Esophagus squamous epithelium (tissue), 4 donors: ENCODE data around the gene AFM.

Experiments
- POLR2A ChIP-seq, 4 donors: fragments of 450-650 bp; IDR thresholded peaks; one replicate each; pipeline ENCODE4 v1.6.1; 2017; ENCODE audit warnings: antibody characterized with exemption in 4 of 4, mild to moderate bottlenecking in 4 of 4, moderate library complexity in 3 of 4
- TF ChIP-seq, protein P1 (sequence below), 6 experiments: fragments of 450-650 bp in 4 of 6; fragments of 200-600 bp in 2 of 6; sonication (generic) in 2 of 6; IDR thresholded peaks; one replicate each; pipeline ENCODE4 v1.5.1; 2016 to 2019; ENCODE audit warnings: antibody characterized with exemption in 6 of 6, mild to moderate bottlenecking in 4 of 6, moderate library complexity in 4 of 6

DNA sequence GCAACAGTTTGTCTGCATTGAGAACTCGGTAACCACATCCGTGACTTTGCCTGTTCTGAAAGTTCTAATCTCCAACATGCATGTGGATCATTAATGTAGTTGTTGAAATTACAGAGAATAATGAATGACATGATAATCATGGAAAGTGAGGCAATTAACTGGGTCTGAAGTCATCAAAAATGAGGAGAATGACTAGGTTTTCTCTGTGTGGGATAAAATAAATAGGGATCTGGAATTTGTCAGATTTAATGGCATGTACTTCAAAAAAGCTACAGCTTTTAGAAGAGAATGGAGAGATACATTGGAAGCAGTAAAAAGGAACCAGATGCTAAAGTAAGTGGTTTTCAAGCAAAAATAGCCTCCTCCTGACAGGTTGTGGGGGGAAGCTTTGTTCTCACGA lies 59.3 kb downstream of the AFM start:
- TF ChIP-seq, protein P1, sequence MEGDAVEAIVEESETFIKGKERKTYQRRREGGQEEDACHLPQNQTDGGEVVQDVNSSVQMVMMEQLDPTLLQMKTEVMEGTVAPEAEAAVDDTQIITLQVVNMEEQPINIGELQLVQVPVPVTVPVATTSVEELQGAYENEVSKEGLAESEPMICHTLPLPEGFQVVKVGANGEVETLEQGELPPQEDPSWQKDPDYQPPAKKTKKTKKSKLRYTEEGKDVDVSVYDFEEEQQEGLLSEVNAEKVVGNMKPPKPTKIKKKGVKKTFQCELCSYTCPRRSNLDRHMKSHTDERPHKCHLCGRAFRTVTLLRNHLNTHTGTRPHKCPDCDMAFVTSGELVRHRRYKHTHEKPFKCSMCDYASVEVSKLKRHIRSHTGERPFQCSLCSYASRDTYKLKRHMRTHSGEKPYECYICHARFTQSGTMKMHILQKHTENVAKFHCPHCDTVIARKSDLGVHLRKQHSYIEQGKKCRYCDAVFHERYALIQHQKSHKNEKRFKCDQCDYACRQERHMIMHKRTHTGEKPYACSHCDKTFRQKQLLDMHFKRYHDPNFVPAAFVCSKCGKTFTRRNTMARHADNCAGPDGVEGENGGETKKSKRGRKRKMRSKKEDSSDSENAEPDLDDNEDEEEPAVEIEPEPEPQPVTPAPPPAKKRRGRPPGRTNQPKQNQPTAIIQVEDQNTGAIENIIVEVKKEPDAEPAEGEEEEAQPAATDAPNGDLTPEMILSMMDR (IDR thresholded peaks at IDR 0.05): no peak
- TF ChIP-seq POLR2A (IDR thresholded peaks at IDR 0.05): no peak
